Fibroblast of skin of left quadriceps (primary cell): ENCODE data around the gene PKN1.
A peak's percentile ranks its signal among the peaks of the same experiment; 100 is the strongest.

Experiments used
- DNase-seq, 2 experiments: peaks; one replicate each; pipeline ENCODE4 v3.0.0-alpha.2; 2013; ENCODE audit warnings: low read depth in 2 of 2

Gene PKN1

GRCh38 chr19:14406645-14407401, 26.3 kb upstream of the PKN1 start:
- DNase-seq: no peak

- DNase-seq: no peak
Observed at GRCh38 chr19:14407605-14408484, 25.3 kb upstream of the PKN1 start.

- no peak for DNase-seq
Observed at GRCh38 chr19:14408491-14409145, 24.5 kb upstream of the PKN1 start.

GRCh38 chr19:14409146-14410023, 23.7 kb upstream of the PKN1 start:
- DNase-seq: no peak

GRCh38 chr19:14410091-14411051, 22.7 kb upstream of the PKN1 start:
- DNase-seq: no peak

- DNase-seq: no peak
Observed at GRCh38 chr19:14411161-14411937, 21.8 kb upstream of the PKN1 start.

GRCh38 chr19:14411938-14412245, 21.2 kb upstream of the PKN1 start:
- DNase-seq: no peak

GRCh38 chr19:14412324-14412995, 20.6 kb upstream of the PKN1 start:
- no peak for DNase-seq

GRCh38 chr19:14412996-14413692, 20.0 kb upstream of the PKN1 start:
- no peak for DNase-seq

GRCh38 chr19:14413693-14414181, 19.4 kb upstream of the PKN1 start:
- peak in 1 of 2 experiments; percentile 30 for DNase-seq

GRCh38 chr19:14414926-14415690, 18.0 kb upstream of the PKN1 start:
- no peak for DNase-seq

- DNase-seq: no peak
Observed at GRCh38 chr19:14416817-14417231, 16.3 kb upstream of the PKN1 start.

GRCh38 chr19:14418856-14419105, 14.3 kb upstream of the PKN1 start:
- peak in 1 of 2 experiments; percentile 38 for DNase-seq

- peak; percentile 99 for DNase-seq
Observed at GRCh38 chr19:14419106-14419813, 13.8 kb upstream of the PKN1 start, which contains the start of gene DDX39A. TSS of gene DDX39A (minus strand) at chr19:14419341. CDS start at chr19:14413220, 6,121 bp downstream.

- no peak for DNase-seq
Observed at GRCh38 chr19:14425696-14426138, 7.4 kb upstream of the PKN1 start.

- DNase-seq: no peak
Observed at GRCh38 chr19:14427461-14427860, 5.6 kb upstream of the PKN1 start.

- no peak for DNase-seq
Observed at GRCh38 chr19:14428882-14429416, 4.2 kb upstream of the PKN1 start.
